ENCODE results near the gene ALDH1L2.
"Not testable (repeated sequence)": the region's sequence is repeated elsewhere in the genome, so short reads cannot be mapped to it uniquely, and the experiment has no call there.

ALDH1L2 gene

GRCh38 chr12:105084251-105085250 lies at the start of gene ALDH1L2:
ALDH1L2 (minus strand) TSS chr12:105084458; CDS start chr12:105084436, 22 bp downstream.
- DNase-seq = no peak

DNA sequence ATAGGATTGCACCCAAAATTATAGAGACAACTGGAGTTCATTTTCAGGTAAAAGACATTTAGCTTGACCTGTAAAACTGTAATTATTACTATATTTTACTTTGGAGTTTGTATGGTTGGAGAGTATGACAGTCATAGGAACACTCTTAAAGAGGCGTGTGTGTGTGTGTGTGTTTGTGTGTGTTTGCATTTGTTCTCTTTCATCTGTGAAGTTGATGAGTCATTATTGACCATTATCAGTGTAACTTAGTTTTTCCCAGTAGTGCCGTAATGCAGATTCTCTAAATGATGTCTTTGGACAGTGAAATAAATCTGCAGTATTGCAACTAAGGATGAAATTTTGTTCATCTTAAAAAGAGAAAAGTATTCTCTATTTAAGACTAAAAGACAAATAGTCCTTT lies 36.3 kb upstream of the ALDH1L2 start:
- DNase-seq = no peak

DNA sequence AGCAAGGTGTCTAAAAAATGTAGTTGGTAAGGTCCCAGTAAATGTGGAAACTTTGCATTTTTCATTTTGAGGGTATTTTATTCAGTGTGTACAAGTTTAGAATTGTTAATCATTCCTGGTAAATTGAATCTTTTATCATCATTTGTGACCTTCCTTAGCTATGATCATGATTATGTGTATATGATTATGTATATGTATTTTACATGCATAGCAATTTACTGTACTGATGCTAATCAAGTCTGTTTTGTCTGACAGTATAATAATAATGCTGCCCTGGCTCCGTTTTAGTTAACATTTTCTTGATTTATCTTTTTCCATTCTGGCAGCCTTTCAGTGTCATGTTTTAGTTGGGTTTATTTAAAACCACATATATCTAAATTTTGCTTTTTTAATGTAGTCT lies 32.7 kb upstream of the ALDH1L2 start:
- no peak for DNase-seq

GRCh38 chr12:105113094-105113493 lies 28.8 kb upstream of the ALDH1L2 start:
- no peak for DNase-seq

DNA sequence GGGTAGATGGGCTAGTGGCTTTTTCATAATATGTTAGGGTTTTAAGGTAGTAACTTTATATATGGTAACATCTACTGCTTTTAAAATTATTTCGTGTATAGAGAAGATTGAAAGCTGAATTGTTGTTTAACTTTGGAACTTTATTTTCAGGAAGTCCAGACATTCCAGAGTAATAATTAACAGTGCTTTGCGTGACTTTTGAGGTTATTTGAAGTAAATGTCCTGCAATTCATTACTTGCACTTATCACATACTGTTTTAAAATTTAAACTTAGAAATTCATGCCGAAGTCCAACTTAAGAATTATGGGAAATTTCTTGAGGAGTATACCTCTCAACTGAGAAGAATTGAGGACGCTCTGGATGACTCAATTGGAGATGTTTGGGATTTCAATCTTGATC lies 26.6 kb upstream of the ALDH1L2 start:
- DNase-seq = no peak

DNA sequence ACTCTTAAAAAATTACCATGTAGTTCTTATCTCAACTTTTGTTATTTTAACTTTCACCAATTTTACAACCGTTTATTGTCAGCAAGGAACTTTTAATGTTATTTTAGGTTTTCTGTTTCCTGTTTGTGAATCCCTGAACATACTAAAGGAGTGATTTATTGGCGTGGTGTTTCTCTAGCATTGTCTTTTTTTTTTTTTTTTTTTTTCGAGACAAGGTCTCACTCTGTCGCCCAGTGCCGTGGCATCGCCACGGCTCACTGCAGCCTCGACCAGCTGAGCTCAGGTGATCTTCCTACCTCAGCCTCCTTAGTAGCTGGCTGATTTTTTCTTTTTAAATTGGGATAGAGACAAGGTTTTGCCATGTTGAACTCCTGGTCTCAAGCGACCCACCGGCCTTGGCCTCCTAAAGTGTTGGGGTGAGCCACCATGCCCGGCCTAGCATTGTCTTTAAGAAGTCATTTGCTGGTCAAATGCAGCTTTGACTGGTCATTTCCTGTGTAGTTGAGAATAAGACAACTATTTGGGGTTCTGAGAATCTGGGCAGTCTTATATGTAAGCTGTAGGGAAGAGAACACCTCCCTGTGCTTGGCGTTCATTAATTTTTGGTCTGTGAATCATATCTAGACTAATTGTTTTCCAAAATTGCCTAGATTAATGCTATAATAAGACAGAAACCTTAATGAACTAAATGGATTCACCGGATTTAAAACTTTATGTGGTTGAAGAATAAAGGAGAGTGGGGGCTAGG lies 25.4 kb upstream of the ALDH1L2 start:
- no peak for DNase-seq

- peak; percentile 12 for DNase-seq
Measured at GRCh38 chr12:105107494-105108371, 23.5 kb upstream of the ALDH1L2 start, which contains the start of gene WASHC4. WASHC4 (plus strand) TSS chr12:105107731; CDS start chr12:105107801, 70 bp downstream.

DNA sequence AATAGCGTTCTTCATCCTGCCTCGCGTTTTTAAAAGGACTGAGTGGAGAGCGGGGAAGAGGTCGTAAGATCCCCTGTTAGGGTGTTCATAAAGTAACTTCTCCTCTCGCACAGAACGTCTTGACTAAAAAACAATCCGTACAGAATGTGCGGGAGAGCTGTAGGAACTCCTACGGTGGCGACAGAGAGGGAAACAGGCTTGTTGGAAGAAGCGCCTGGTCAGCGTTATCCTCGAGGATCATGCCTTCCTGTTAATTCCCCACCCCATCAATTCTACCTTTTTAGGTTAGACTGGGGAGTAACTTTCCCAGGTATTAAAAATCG lies 22.9 kb upstream of the ALDH1L2 start:
- no peak for DNase-seq

GRCh38 chr12:105106621-105107020 lies 22.4 kb upstream of the ALDH1L2 start:
- no peak for DNase-seq

DNA sequence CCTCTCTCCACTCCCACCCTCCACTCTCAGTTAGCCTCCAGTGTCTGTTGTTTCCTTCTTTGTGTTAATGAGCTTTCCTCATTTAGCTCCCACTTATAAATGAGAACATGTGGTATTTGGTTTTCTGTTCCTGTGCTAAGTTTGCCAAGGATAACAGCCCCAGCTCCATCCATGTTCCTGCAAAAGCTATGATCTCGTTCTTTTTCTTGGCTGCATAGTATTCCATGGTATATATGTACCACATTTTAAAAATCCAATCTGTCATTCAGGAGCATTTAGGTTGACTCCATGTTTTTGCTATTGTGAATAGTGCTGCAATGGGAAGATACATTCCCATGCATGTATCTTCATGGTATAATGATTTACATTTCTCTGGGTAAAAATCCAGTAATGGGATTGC lies 20.5 kb upstream of the ALDH1L2 start:
- DNase-seq = no peak

DNA sequence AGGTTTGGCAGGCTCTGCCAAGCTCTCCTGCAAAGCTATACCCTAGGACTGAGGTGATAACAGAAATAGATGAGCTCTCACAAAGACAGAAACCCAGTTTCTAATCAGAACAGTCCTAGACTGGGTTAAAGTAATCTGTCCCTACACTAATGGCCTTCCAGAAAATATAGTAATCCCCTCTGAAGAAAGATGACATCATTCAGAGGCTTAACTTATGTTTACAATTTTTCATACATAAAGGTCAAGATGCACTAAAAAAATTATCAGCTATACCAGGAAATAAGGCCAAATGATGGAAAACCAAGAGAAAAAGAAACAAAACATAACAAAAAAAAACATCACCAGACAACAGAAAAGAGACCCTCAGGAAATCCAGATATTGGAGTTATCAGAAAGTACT lies 18.4 kb upstream of the ALDH1L2 start:
- DNase-seq = no peak

GRCh38 chr12:105100998-105101397 lies 16.7 kb upstream of the ALDH1L2 start:
- no peak for DNase-seq

DNA sequence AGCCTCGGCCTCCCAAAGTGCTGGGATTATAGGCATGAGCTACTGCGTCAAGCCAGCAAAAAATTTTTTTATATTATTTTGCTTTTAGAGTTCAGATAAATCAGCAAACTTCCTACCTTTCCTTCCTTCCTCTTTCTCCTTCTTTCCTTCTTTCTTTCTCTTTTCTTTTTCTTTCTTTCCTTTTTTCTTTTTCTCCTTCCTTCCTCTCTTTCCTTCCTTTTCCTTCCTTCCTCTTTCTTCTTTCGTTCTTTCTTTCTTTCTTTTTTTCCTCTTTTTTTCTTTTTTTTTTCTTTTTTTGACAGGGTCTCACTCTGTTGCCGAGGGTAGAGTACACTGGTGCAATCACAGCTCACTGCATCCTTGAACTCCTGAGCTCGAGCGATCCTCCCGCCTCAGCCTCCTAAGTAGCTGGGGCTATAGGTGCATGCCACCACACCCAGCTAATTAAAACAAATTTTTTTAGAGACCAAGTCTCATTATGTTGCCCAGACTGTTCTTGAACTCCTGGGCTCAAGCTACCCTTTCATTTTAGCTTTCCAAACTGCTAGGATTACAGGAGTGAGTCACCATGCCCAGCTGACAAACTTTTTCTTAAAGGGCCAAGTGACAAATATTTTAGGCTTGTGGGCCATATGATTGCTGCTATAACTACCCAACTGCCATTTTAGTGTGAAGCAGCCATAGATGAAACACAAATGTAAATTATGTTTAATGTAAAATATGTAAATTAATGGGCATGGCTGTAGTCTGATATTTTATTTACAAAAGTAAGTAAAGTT lies 16.1 kb upstream of the ALDH1L2 start:
- no peak for DNase-seq

DNA sequence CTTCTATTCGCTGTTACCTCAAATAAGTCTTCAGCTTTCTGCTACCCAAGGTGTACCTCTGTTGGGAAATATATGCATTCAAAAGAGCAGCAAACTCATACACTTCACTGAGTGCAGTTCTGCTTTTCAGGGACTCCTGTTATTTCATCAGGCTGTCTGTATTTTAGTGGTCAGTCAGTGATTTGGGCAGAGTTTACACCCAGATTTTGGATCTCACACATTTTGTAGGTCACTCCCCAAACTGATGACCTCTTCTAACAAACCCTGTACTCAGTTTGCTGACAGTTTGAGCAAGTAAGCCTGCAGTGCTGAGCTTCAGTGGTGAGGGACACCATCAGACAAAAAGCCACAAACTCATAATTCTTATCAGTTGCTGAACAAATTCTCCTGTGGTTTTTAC lies 15.1 kb upstream of the ALDH1L2 start:
- DNase-seq = no peak

DNA sequence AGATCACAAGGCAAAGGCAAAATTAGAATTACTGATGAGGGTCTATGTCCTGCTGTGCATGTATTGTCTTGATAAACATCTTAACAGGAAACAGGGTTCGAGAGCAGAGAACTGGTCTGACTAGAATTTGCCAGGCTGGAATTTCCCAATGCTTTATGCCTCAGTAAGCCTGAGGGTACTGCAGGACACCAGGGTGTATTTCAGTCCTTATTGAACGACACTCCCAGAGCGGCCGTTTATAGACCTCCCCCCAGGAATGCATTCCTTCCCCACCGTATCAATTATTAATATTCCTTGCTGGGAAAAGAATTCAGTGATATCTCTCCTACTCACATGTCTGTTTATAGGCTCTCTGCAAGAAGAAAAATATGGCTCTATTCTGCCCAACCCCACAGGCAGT lies 11.1 kb upstream of the ALDH1L2 start:
- DNase-seq = not testable (repeated sequence)

DNA sequence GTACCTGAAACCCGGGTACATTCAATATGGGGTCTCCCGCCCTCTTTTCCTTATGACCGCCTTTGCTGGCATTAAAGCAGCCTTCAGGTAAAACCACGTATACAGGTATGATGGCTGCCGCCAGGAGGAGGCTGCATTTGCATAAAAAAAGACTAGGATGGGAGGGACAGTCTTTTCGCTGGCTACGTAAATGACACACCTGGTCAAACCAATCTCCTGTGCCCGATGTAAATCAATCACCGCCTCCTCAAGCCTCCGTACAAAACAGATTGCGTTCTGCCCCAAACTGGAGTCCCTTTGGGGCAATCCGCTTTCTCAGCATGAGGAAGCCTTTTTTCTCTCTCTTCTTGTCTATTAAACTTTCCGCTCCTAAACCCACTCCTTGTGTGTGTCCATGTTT lies 8.1 kb upstream of the ALDH1L2 start:
- no peak for DNase-seq

DNA sequence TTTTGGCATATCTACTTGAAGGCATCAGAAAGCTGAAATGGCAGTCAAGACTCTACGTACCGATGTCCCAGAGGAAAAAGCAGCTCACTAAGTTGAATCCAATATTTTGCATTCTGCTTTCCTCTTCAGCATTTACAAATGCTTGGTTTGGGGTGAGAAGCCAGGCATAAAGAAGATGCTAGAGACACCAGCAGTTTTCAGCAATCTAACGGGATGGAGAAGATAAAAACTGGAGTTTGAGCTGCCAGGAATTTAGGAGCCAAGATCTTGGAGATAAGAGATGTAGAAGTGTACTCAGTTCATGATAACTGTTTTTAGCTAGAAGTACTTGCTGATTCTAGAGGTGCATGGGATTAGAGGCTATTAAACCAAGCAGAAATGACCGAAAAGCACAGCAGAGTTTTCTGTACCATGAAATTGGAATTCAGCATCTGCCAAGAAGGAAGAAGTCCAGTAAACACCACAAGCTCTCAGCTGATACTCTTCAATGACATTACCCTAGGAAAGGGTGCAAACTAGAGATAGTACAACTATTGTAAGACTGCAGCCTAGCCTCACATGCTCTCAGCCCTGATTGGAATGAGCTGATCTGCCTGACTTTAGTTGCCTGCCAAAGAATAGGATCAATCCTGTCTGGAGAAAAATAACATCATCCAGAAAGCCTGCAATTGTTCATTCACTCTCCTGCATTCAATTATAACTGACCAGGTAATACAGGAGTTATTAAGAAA lies 7.4 kb upstream of the ALDH1L2 start:
- no peak for DNase-seq

- no peak for DNase-seq
Measured at GRCh38 chr12:105090361-105090760, 6.1 kb upstream of the ALDH1L2 start.

- DNase-seq = no peak
Measured at GRCh38 chr12:105089817-105090216, 5.6 kb upstream of the ALDH1L2 start.

GRCh38 chr12:105085501-105085900 lies 1.2 kb upstream of the ALDH1L2 start:
- DNase-seq = no peak

DNA sequence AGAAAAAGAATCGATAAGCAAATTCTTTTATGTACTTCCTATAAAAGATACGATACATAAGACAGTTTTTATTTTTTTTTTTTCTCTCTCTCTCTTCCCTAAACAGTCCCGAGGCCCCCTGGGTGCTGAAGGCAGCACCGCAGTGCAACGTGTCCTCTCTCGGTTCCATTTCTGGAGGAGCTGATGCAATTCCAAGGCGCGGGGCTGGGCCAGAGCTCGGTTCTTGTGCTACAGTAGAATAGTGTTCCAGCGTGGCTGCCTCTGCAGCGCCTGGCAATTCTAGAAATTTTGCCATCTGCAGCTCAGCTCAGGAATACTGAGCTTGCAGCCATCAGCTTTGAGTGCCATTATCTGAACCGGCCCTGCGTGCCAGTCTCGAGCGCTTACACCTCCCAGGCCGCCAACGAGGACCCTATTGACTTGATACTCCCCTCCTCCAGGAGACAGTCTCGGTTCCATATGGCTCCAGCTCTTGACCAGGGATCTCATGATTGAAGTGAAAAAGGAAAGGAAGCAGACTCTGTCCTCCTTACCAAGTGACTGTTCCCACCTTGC lies 630 bp downstream of the ALDH1L2 start:
- no peak for DNase-seq
